B cell (primary cell): ENCODE measurements around the gene UBXN10. TPM values are rescaled to one million over a fixed set of nuclear protein-coding genes. Genes with fewer than 3 reads are reported as not detected.

Experiments used
- ATAC-seq: fragments of 200-7000 bp; cut with Tn5 transposase; one replicate; pipeline ENCODE4 v1.10.0; 2021; ENCODE audit warnings: low read depth, mild to moderate bottlenecking, moderate number of reproducible peaks, moderate library complexity
- CTCF ChIA-PET: fragments of 350-600 bp; sonication (Branson Sonifier 250); formaldehyde crosslinking; loops from one replicate; lab custom pipeline; 2021; ENCODE audit warnings: antibody characterized with exemption, inconsistent platforms; lab: Charles Lee
- POLR2A ChIA-PET: fragments of 350-600 bp; sonication (Branson Sonifier 250); formaldehyde crosslinking; loops from one replicate; lab custom pipeline; 2021; ENCODE audit warnings: antibody characterized with exemption; lab: Charles Lee
- DNase-seq: peaks from one replicate; pipeline ENCODE4 v3.0.0; 2013
- H2AFZ ChIP-seq: 2 replicates; pipeline ENCODE4 v1.6.1; 2012; ENCODE audit warnings: mild to moderate bottlenecking, low read depth, low read length; ENCODE audit not compliant: insufficient read depth, poor library complexity, severe bottlenecking
- H3K27ac ChIP-seq, 2 donors: 1 replicate in 1 of 2; 2 replicates in 1 of 2; pipeline ENCODE4 v1.5.1; 2012 to 2013; ENCODE audit warnings: low read length in 2 of 2, mild to moderate bottlenecking in 2 of 2, moderate library complexity in 1 of 2
- H3K27me3 ChIP-seq, 4 experiments: fragments of 200-600 bp in 1 of 4; sonication (generic) in 1 of 4; replicated peaks in 1 of 4; 1 replicate in 2 of 4; 2 replicates in 2 of 4; pipeline versions ENCODE4 v1.6.1 to v1.7.0; 2013 to 2016; ENCODE audit warnings: low read length in 3 of 4, mild to moderate bottlenecking in 2 of 4, mixed read lengths in 1 of 4, moderate library complexity in 1 of 4; ENCODE audit not compliant: insufficient read depth in 4 of 4, control insufficient read depth in 3 of 4; ENCODE audit errors: control extremely low read depth in 1 of 4
- H3K36me3 ChIP-seq, 2 experiments: replicated peaks in 1 of 2; 1 replicate in 1 of 2; 2 replicates in 1 of 2; pipeline versions ENCODE4 v1.6.1 to v1.7.1; 2013; ENCODE audit warnings: low read length in 1 of 2; ENCODE audit not compliant: insufficient read depth in 2 of 2, control insufficient read depth in 1 of 2; ENCODE audit errors: control extremely low read depth in 1 of 2, extremely low read depth in 1 of 2
- H3K4me1 ChIP-seq, 2 donors: fragments of 200-600 bp in 1 of 2; sonication (generic) in 1 of 2; 1 replicate in 1 of 2; 2 replicates in 1 of 2; pipeline versions ENCODE4 v1.5.1 to v1.6.1; 2013 to 2017; ENCODE audit warnings: low read length in 2 of 2; ENCODE audit not compliant: control insufficient read depth in 2 of 2, insufficient read depth in 2 of 2
- H3K4me2 ChIP-seq: replicated peaks from 2 replicates; pipeline ENCODE3; 2012; ENCODE audit warnings: mild to moderate bottlenecking, low read depth, low read length; ENCODE audit not compliant: poor library complexity, severe bottlenecking
- H3K4me3 ChIP-seq, 5 experiments: fragments of 200-600 bp in 1 of 5; sonication (generic) in 1 of 5; 1 replicate in 3 of 5; 2 replicates in 2 of 5; pipeline versions ENCODE4 v1.5.1 to v1.7.0; 2011 to 2016; ENCODE audit warnings: low read length in 4 of 5, mild to moderate bottlenecking in 4 of 5, low read depth in 2 of 5, control low read depth in 1 of 5, moderate library complexity in 1 of 5; ENCODE audit not compliant: insufficient read depth in 1 of 5; ENCODE audit errors: control extremely low read depth in 1 of 5, extremely low read depth in 1 of 5
- H3K79me2 ChIP-seq: fragments of 200-600 bp; sonication (generic); one replicate; pipeline ENCODE4 v1.6.0; 2016; ENCODE audit warnings: low read length; ENCODE audit not compliant: control insufficient read depth, insufficient read depth
- H3K9ac ChIP-seq: fragments of 200-600 bp; sonication (generic); 2 replicates; pipeline ENCODE4 v1.6.1; 2017; ENCODE audit warnings: mild to moderate bottlenecking, low read length, moderate library complexity
- H3K9me3 ChIP-seq, 3 donors: one replicate each; pipeline versions ENCODE4 v1.6.1 to v1.7.1; 2013; ENCODE audit warnings: low read length in 2 of 3; ENCODE audit not compliant: control insufficient read depth in 2 of 3, insufficient read depth in 1 of 3; ENCODE audit errors: control extremely low read depth in 1 of 3
- H4K20me1 ChIP-seq: 2 replicates; pipeline ENCODE4 v1.6.0; 2012; ENCODE audit warnings: mild to moderate bottlenecking, low read length; ENCODE audit not compliant: insufficient read depth, control insufficient read depth, poor library complexity, severe bottlenecking
- H3K27ac Mint-ChIP-seq: one replicate; pipeline ENCODE4 v1.8.0; 2021; ENCODE audit warnings: mixed read lengths
- H3K27me3 Mint-ChIP-seq: one replicate; pipeline ENCODE4 v1.8.0; 2021; ENCODE audit warnings: mixed read lengths
- H3K4me1 Mint-ChIP-seq: one replicate; pipeline ENCODE4 v1.8.0; 2021; ENCODE audit warnings: mixed read lengths
- H3K4me3 Mint-ChIP-seq: one replicate; pipeline ENCODE4 v1.8.0; 2021; ENCODE audit warnings: mixed read lengths
- H3K9me3 Mint-ChIP-seq: one replicate; pipeline ENCODE4 v1.8.0; 2022; ENCODE audit warnings: mixed read lengths; ENCODE audit not compliant: insufficient read depth
- EZH2 ChIP-seq: IDR thresholded peaks from 2 replicates; pipeline ENCODE4 v1.6.1; 2012; ENCODE audit warnings: borderline replicate concordance, low read depth, mild to moderate bottlenecking, moderate library complexity, low read length; ENCODE audit not compliant: insufficient read depth, poor library complexity, severe bottlenecking
- WGBS: methylation state at CpG from one replicate; pipeline ENCODE4 v1.1.5; 2013; ENCODE audit warnings: missing lambda C conversion rate; ENCODE audit not compliant: insufficient coverage; 5-methylcytosine and 5-hydroxymethylcytosine counted together
- intact Hi-C: fragments of 100-400 bp; cut with micrococcal nuclease; formaldehyde crosslinking; loops from one replicate; pipeline ENCODE4 v1.10.0; 2022
- polyA plus RNA-seq: library from polyadenylated mRNA; depleted of rRNA; stranded (reverse); fragments of >200 nt; gene quantifications from 2 replicates; pipeline ENCODE4 v1.2.3, GENCODE V29; 2012
- total RNA-seq, 2 donors: library from RNA; stranded (reverse); fragments of 120-200 nt in 1 of 2; gene quantifications; 1 replicate in 1 of 2; 2 replicates in 1 of 2; pipeline versions ENCODE4 v1.2.3 to v1.2.4, GENCODE V29; 2013 to 2022
- TF ChIP-seq, protein P1 (sequence below): fragments of 200-600 bp; IDR thresholded peaks from one replicate; pipeline ENCODE4 v1.8.0; 2022; ENCODE audit warnings: antibody characterized with exemption, mild to moderate bottlenecking

The UBXN10 gene
- total and polyA plus RNA-seq, 2 donors (not counting 1 experiment from before 2014, with no cell fraction given) = 0.07 to 0.25 TPM

DNA sequence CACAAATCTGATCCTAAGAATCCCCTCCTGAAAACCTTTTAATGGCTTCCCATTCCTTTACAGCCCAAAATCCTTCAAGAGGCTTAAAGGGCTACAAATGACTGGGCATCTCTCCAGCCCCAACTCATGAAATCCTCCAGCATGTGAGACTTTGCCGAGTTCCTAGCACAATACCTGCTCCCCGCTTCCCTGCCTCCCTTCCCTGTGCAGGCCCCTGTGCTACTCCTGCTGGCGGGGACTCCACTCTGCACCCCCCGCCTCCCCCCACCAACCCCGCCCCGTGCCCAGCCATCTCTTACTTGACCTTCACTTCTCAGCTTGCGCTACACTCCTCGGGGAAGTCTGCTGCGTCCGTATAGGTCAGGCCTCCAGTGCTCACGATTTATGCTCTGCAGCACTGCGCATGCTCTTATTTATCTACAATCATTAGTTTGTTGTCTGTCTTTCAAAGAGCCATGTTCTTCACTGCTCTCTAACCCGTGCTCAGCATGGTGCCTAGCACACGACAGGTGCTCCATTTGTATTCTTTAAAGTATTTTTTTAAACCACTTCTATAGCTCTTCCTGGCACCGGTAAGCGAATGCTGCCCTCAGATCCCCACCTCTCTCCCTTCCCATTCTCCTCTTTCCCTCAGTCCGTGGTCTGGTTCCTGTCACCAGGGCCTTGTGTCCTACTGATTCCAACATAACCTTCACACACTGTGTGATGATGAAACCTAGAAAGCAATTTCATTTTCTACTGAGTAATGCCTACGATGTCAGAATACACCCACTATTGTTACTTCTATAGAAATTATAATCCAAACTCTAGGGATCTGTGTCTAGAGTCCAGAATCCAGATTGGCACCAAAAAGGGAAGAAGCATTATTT, 37.9 kb downstream of the UBXN10 start:
- Histone ChIP-seq H3K9me3 (no peaks in the 10 kb centered on the region), H3K4me3 (no peak overlapping the region), H3K27ac (no peak overlapping the region), H4K20me1 (no peaks in the 10 kb centered on the region), H3K9ac (no peak overlapping the region), H3K36me3 (no peaks in the 10 kb centered on the region), H3K4me1 (no peaks in the 10 kb centered on the region), H3K4me2 (no peak overlapping the region), H3K79me2 (no peaks in the 10 kb centered on the region), H3K27me3 (peaks cover 0 to 12% (median 6%) of the 10 kb centered on the region in 4 experiments), H2AFZ (no peak overlapping the region)
- 54% methylated on average over 9 of the region's 18 CpGs for whole genome bisulfite sequencing
- intact Hi-C loops = no loop called here
- Mint-ChIP-seq H3K4me3 (no peak overlapping the region), H3K27me3 (peaks cover 52% of the 10 kb centered on the region), H3K4me1 (no peaks in the 10 kb centered on the region), H3K9me3 (no peaks in the 10 kb centered on the region), H3K27ac (no peak overlapping the region)
- ATAC-seq = no peak
- ChIA-PET CTCF (no interaction called here), POLR2A (no interaction called here)
- TF ChIP-seq EZH2 = no peak
- TF ChIP-seq, protein P1, sequence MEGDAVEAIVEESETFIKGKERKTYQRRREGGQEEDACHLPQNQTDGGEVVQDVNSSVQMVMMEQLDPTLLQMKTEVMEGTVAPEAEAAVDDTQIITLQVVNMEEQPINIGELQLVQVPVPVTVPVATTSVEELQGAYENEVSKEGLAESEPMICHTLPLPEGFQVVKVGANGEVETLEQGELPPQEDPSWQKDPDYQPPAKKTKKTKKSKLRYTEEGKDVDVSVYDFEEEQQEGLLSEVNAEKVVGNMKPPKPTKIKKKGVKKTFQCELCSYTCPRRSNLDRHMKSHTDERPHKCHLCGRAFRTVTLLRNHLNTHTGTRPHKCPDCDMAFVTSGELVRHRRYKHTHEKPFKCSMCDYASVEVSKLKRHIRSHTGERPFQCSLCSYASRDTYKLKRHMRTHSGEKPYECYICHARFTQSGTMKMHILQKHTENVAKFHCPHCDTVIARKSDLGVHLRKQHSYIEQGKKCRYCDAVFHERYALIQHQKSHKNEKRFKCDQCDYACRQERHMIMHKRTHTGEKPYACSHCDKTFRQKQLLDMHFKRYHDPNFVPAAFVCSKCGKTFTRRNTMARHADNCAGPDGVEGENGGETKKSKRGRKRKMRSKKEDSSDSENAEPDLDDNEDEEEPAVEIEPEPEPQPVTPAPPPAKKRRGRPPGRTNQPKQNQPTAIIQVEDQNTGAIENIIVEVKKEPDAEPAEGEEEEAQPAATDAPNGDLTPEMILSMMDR = no peak
- DNase-seq = no peak

DNA sequence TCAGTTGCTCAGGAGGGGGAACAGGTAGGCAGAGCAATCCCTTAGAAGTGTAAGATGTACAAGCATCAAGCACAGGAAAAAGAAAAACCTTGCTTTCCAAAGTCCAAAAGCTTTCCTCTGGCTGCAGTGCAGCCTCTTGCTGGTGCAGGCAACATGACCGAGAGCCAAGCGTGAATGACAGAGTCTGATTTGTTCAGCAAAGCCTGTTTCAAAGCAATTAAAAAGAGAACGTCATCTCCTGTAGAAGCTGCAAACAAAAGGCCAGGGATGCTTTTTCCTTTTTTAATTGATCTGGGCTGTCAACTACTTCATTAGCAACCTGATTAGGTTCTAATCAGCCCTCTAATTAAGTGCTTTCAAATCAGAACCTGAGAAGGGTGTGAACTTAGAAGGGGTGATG, 38.6 kb downstream of the UBXN10 start:
- no peak overlapping the region for H3K9ac ChIP-seq
- no peak for TF ChIP-seq EZH2
- TF ChIP-seq, protein P1 = no peak
- peaks cover 0 to 12% (median 6%) of the 10 kb centered on the region in 4 experiments for H3K27me3 ChIP-seq
- 93% methylated on average over 3 of the region's 3 CpGs for WGBS
- no peak overlapping the region for H3K4me3 ChIP-seq
- H3K27ac ChIP-seq = no peak overlapping the region
- peaks cover 59% of the 10 kb centered on the region for H3K27me3 Mint-ChIP-seq
- H3K4me1 ChIP-seq = no peaks in the 10 kb centered on the region
- H3K36me3 ChIP-seq = no peaks in the 10 kb centered on the region
- DNase-seq = no peak
- H3K4me2 ChIP-seq = no peak overlapping the region
- H3K4me1 Mint-ChIP-seq = no peaks in the 10 kb centered on the region
- no peaks in the 10 kb centered on the region for H3K9me3 Mint-ChIP-seq
- H3K79me2 ChIP-seq = no peaks in the 10 kb centered on the region
- no peaks in the 10 kb centered on the region for H3K9me3 ChIP-seq
- ATAC-seq = no peak
- no peak overlapping the region for H2AFZ ChIP-seq
- intact Hi-C loops = no loop called here
- H4K20me1 ChIP-seq = no peaks in the 10 kb centered on the region
- no peak overlapping the region for H3K4me3 Mint-ChIP-seq
- H3K27ac Mint-ChIP-seq = no peak overlapping the region
- ChIA-PET POLR2A (no interaction called here), CTCF (no interaction called here)
